Measurements from ENCODE around the gene PPP1R1C. TPM values are rescaled to one million over a fixed set of nuclear protein-coding genes. Genes with fewer than 3 reads are reported as not detected.
"Not testable (repeated sequence)": the region's sequence is repeated elsewhere in the genome, so short reads cannot be mapped to it uniquely, and the experiment has no call there.

Gene PPP1R1C
- total and polyA plus RNA-seq, 2 donors (not counting 1 experiment from before 2014, with no cell fraction given) = not detected

DNA sequence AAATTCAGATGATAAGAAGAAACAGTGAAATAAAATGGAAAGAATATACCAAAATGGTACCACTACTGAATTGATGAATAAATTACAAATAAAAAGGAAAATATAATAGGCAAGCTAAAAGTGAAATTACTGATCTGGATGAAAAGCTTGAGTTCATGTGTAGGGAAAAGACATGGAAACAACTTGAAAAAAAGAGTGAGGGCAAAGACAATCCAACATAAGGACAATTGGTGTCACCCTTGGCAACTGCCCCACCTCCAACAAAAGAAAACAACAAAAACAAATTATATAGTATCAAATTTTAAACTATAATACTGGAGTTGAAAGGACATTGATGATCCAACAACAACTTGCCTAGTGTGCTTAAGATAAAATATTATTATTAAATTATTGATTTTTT lies 37.6 kb downstream of the PPP1R1C start:
- peaks cover 6% of the 10 kb centered on the region for H3K4me1 Mint-ChIP-seq
- Histone ChIP-seq H3K79me2 (ENCODE audit: control insufficient read depth, insufficient read depth, low read length) (no peaks in the 10 kb centered on the region), H3K9me3 (ENCODE audit: control extremely low read depth in 1 of 3, control insufficient read depth in 2 of 3, insufficient read depth in 1 of 3, low read length in 2 of 3) (peaks cover 1 to 9% (median 8%) of the 10 kb centered on the region in 3 donors), H3K36me3 (replicated peaks in 1 of 2; ENCODE audit: control extremely low read depth in 1 of 2, control insufficient read depth in 1 of 2, extremely low read depth in 1 of 2, insufficient read depth in 2 of 2, low read length in 1 of 2) (no peaks in the 10 kb centered on the region), H2AFZ (ENCODE audit: insufficient read depth, low read depth, low read length, poor library complexity, severe bottlenecking) (no peak overlapping the region), H3K27ac (ENCODE audit: low read length in 2 of 2) (no peak overlapping the region), H4K20me1 (ENCODE audit: control insufficient read depth, insufficient read depth, low read length, poor library complexity, severe bottlenecking) (no peaks in the 10 kb centered on the region), H3K4me1 (ENCODE audit: control insufficient read depth in 2 of 2, insufficient read depth in 2 of 2, low read length in 2 of 2) (no peaks in the 10 kb centered on the region), H3K4me2 (replicated peaks; ENCODE audit: low read depth, low read length, poor library complexity, severe bottlenecking) (no peak overlapping the region), H3K4me3 (ENCODE audit: control extremely low read depth in 1 of 5, extremely low read depth in 1 of 5, insufficient read depth in 1 of 5, low read depth in 2 of 5, low read length in 4 of 5) (no peak overlapping the region), H3K27me3 (replicated peaks in 1 of 4; ENCODE audit: control extremely low read depth in 1 of 4, control insufficient read depth in 3 of 4, insufficient read depth in 4 of 4, low read length in 3 of 4) (no peaks in the 10 kb centered on the region), H3K9ac (ENCODE audit: low read length) (no peak overlapping the region)
- TF ChIP-seq EZH2 (IDR thresholded peaks at IDR 0.05; ENCODE audit: borderline replicate concordance, insufficient read depth, low read depth, low read length, poor library complexity, severe bottlenecking) = no peak
- TF ChIP-seq, protein P1, sequence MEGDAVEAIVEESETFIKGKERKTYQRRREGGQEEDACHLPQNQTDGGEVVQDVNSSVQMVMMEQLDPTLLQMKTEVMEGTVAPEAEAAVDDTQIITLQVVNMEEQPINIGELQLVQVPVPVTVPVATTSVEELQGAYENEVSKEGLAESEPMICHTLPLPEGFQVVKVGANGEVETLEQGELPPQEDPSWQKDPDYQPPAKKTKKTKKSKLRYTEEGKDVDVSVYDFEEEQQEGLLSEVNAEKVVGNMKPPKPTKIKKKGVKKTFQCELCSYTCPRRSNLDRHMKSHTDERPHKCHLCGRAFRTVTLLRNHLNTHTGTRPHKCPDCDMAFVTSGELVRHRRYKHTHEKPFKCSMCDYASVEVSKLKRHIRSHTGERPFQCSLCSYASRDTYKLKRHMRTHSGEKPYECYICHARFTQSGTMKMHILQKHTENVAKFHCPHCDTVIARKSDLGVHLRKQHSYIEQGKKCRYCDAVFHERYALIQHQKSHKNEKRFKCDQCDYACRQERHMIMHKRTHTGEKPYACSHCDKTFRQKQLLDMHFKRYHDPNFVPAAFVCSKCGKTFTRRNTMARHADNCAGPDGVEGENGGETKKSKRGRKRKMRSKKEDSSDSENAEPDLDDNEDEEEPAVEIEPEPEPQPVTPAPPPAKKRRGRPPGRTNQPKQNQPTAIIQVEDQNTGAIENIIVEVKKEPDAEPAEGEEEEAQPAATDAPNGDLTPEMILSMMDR (IDR thresholded peaks at IDR 0.05) = no peak
- H3K9me3 Mint-ChIP-seq (ENCODE audit: insufficient read depth) = peaks cover 8% of the 10 kb centered on the region
- H3K27ac Mint-ChIP-seq = no peak overlapping the region
- ATAC-seq (ENCODE audit: low read depth) (no peak), DNase-seq (no peak)
- ChIA-PET CTCF (no interaction called here), POLR2A (no interaction called here)
- intact Hi-C loops (cut with micrococcal nuclease) = no loop called here
- H3K27me3 Mint-ChIP-seq = no peaks in the 10 kb centered on the region
- H3K4me3 Mint-ChIP-seq = no peak overlapping the region

DNA sequence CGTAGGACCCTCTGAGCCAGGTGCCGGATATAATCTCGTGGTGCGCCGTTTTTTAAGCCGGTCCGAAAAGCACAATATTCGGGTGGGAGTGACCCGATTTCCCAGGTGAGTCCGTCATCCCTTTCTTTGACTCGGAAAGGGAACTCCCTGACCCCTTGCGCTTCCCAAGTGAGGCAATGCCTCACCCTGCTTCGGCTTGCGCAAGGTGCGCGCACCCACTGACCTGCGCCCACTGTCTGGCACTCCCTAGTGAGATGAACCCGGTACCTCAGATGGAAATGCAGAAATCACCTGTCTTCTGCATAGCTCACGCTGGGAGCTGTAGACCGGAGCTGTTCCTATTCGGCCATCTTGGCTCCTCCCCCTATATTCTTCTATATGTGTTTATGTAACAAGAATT lies 45.2 kb downstream of the PPP1R1C start:
- H3K4me2 ChIP-seq (replicated peaks; ENCODE audit: low read depth, low read length, poor library complexity, severe bottlenecking); H3K27ac Mint-ChIP-seq; H3K4me3 Mint-ChIP-seq; ATAC-seq (ENCODE audit: low read depth); POLR2A ChIA-PET; H3K4me3 ChIP-seq (ENCODE audit: control extremely low read depth in 1 of 5, extremely low read depth in 1 of 5, insufficient read depth in 1 of 5, low read depth in 2 of 5, low read length in 4 of 5); H3K9ac ChIP-seq (ENCODE audit: low read length); intact Hi-C loops (cut with micrococcal nuclease); H3K27ac ChIP-seq (ENCODE audit: low read length in 2 of 2); H4K20me1 ChIP-seq (ENCODE audit: control insufficient read depth, insufficient read depth, low read length, poor library complexity, severe bottlenecking); H2AFZ ChIP-seq (ENCODE audit: insufficient read depth, low read depth, low read length, poor library complexity, severe bottlenecking); H3K4me1 Mint-ChIP-seq; H3K27me3 ChIP-seq (replicated peaks in 1 of 4; ENCODE audit: control extremely low read depth in 1 of 4, control insufficient read depth in 3 of 4, insufficient read depth in 4 of 4, low read length in 3 of 4); H3K36me3 ChIP-seq (replicated peaks in 1 of 2; ENCODE audit: control extremely low read depth in 1 of 2, control insufficient read depth in 1 of 2, extremely low read depth in 1 of 2, insufficient read depth in 2 of 2, low read length in 1 of 2); H3K27me3 Mint-ChIP-seq; H3K9me3 ChIP-seq (ENCODE audit: control extremely low read depth in 1 of 3, control insufficient read depth in 2 of 3, insufficient read depth in 1 of 3, low read length in 2 of 3); CTCF ChIA-PET; H3K79me2 ChIP-seq (ENCODE audit: control insufficient read depth, insufficient read depth, low read length); H3K4me1 ChIP-seq (ENCODE audit: control insufficient read depth in 2 of 2, insufficient read depth in 2 of 2, low read length in 2 of 2); DNase-seq; H3K9me3 Mint-ChIP-seq (ENCODE audit: insufficient read depth): not testable (repeated sequence)
- WGBS (ENCODE audit: insufficient coverage) = 93% methylated on average over 14 of the region's 21 CpGs
